Gastrocnemius medialis (tissue), 4 donors: Measurements from ENCODE around the gene NPEPL1.

ENCODE experiments used
- CTCF ChIP-seq, 5 experiments: fragments of 450-650 bp in 3 of 5; fragments of 200-600 bp in 2 of 5; sonication (generic) in 2 of 5; IDR thresholded peaks in 4 of 5; conservative IDR thresholded peaks in 1 of 5; 1 replicate in 4 of 5; 2 replicates in 1 of 5; pipeline ENCODE4 v1.5.1; 2016 to 2019; ENCODE audit warnings: antibody characterized with exemption in 5 of 5, mild to moderate bottlenecking in 3 of 5, moderate library complexity in 3 of 5
- POLR2A ChIP-seq, 2 donors: fragments of 450-650 bp; IDR thresholded peaks; one replicate each; pipeline ENCODE4 v1.6.1; 2017; ENCODE audit warnings: antibody characterized with exemption in 2 of 2, mild to moderate bottlenecking in 2 of 2, moderate library complexity in 2 of 2

- TF ChIP-seq CTCF (IDR thresholded peaks at IDR 0.05 in 4 of 5, conservative IDR thresholded peaks at IDR 0.05 in 1 of 5) (no peak), POLR2A (IDR thresholded peaks at IDR 0.05) (no peak)
Observed at GRCh38 chr20:58677079-58677604, 15.5 kb upstream of the NPEPL1 start.
